Fibroblast of skin of abdomen (primary cell): ENCODE measurements around the gene PSIP1.
"Not testable (repeated sequence)": the region's sequence is repeated elsewhere in the genome, so short reads cannot be mapped to it uniquely, and the experiment has no call there.

ENCODE experiments used
- DNase-seq: peaks from one replicate; pipeline ENCODE4 v3.0.0-alpha.2; 2013

PSIP1 gene

DNA sequence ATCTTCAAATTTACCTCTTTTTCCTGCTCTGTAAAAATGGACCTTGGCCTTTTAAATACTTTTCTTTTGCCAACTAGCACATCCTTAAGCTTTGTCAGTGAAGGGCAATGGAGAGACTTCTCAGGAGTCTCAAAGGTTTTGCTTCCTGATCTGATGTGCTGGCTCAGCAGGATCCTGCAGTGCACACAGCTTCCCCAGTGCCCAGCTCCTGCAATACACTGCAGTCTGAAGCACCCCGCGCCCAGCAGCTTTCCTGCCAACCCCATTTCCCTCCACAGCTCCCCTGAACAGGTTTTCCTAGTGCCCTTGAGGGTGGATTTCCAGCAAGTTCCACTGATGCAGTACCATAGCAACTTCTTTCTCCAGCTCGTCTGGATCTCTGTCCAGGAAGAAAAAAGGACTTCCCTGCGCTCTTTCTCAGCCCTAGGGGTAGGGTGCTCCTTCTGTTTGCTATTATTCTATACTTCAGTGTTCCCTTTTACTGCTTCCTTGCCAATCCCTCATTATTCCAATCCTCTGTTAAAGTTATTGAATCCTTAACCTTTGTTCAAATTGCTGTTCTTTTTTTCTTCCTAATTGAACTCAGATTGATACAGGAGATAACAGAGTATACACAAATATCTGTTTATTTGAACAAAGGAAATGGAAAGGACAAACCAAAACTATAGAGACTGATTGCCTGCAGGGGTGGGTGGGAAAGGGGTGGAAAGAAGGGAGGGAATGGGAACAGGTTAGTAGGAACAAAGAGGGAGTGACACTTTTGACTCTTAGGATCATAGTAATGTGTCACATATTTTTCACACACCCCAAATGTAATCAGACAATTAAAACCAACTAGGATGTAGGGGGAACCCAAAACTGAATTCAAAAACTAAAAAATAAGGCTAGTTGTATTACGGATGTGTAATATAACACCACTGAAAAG, 79.6 kb downstream of the PSIP1 start:
- no peak for DNase-seq

DNA sequence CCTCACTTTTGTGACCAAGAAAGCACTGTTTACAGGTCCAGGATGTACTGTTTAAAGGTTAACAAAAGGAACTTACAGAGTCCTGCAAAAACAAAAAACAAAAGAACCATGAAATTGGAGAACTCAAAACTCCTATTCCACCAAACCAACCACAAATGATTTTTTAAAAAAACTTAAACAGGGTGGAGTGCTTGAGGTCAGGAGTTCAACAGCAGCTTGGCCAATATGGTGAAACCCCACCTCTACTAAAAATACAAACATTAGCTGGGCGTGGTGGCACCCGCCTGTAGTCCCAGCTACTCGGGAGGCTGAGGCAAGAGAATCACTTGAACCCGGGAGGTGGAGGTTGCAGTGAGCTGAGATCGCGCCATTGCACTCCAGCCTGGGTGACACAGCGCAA, 83.1 kb downstream of the PSIP1 start:
- DNase-seq: not testable (repeated sequence)

DNA sequence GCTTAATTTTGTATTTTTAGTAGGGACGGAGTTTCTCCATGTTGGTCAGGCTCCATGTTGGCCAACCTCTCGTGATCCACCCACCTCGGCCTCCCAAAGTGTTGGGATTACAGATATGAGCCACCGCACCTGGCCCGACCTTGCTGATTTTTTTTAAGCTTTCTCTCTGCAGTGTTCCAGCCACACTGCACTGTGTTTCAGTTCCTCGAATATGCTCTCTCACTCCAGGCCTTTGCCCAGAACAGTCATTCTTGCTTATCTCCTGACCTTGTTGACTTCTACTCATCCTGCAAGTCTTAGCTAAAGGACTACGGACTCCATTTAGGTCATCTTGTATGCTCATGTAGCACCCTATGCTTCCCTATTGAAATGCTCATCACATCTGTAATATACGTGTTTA, 84.8 kb downstream of the PSIP1 start:
- no peak for DNase-seq

- DNase-seq: peak; percentile 22
These were observed 87.4 kb downstream of the PSIP1 start for GRCh38 chr9:15423231-15423985.

DNA sequence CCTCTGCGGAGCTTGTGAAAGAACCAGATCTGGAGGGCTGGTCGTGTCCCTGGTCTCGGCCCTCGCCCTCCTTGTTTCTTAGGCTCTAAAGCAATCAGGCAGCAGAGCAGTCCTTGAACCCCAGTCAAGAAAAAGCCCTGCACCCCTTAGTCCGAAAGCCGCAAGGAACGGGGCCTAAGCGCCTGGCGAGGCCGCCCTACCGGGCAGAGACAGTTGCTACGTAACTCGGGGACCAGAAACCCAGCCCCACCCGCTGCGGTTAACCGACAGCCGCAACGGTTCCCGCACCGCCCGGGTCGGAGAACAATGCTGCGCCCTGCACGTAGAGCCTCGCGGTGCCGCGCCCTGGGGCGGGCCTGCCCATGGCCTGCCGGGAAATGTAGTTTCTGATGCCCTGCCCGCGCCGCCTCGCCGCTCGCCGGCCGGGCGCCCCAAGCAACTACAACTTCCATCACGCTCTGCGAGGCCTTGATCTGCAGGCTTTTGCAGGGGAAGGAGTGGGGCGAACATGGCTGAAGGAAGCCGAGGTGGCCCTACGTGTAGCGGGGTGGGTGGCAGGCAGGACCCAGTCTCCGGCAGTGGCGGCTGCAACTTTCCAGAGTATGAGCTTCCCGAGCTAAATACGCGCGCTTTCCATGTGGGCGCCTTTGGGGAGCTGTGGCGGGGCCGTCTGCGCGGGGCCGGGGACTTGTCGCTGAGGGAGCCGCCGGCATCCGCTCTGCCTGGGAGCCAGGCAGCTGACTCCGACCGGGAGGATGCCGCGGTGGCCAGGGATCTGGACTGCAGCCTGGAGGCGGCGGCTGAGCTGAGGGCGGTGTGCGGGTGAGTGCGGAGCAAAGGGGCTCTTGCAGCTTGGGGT, 88.2 kb downstream of the PSIP1 start, which contains the start of gene SNAPC3:
Gene SNAPC3, plus strand, starts transcription at position 505 of the 859 bp plus-strand sequence. Its CDS starts 4 bp downstream, at position 509.
- DNase-seq: peak; percentile 95

- no peak for DNase-seq
These were observed 88.8 kb downstream of the PSIP1 start for GRCh38 chr9:15421990-15422371.

- DNase-seq: no peak
These were observed 89.2 kb downstream of the PSIP1 start for GRCh38 chr9:15421532-15421931.

DNA sequence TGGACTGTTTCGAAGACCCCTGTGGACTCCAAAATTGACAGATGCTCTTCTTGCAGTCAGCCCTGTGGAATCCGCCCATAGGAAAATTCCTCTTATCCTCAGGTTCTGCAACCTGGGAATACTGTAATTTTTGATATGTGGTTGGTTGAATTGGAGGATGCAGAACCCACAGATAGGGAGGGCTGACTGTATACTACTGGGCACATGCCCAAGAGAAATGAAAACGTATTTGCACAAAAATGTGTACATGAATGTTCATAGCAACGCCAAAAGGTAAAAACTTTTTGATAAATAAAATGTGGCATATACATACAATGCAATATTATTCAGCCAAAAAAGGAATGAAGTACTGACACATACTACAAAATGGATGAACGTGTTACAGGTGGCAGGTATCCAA, 90.0 kb downstream of the PSIP1 start:
- DNase-seq: peak; percentile 4

DNA sequence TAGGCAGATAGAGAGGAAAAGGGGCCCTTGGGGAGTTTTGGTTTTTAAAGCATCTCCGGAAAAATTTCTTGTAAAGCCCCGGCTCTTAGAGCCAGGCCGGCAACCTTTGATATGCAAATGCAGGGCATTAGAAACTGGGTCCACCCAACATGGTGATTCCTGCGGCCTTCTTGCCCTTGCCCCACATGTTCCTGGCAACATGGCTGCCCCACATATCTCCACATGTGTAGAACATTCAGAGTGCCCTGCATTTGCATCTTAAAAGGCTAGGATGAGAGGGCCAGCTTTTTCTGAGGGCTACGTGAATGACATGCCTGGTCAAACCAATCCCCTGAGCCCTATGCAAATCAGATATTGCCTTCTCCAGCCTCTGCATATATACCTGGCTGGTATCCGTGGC, 93.1 kb downstream of the PSIP1 start:
- DNase-seq: no peak

DNA sequence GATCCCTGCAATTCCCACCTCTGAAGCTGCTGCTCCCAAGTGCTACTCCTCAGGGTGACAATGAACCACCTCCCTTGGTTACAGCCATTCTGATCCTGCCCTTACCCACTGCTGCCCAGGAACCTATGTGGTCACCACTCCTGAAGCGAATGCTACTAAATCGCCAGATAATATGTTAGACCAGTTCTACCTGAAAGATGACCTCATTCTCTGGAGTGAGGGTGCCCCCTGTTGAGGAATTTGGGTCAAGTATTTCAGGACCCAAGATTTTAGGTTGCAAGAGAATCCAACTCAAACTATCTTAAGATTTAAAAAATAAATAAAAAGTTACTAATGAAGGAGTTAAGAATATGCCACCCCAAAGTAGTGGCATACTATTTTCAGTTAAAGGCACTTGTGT, 93.9 kb downstream of the PSIP1 start:
- peak; percentile 25 for DNase-seq
